ENCODE results near the gene TNFAIP8L3.
A peak's percentile ranks its signal among the peaks of the same experiment; 100 is the strongest.

TNFAIP8L3 gene

DNA sequence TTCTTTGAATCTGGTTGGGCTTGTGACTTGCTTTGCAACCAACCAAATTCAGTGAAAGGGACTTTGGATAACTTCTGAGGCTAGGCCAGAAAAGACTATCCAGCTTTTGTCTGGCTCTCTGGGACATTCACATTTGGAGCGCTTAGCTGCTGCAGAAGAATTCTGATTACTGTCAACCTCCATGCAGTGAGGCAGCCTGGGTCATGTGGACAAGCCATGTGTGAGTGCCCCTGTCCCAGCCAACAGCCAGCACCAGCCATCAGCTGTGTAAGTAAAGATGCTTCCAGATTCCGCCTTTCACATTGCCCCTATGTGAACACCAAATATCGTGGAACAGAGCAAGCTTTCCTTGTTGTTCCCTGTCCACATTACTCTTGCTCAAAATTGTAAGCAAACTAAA lies 12.9 kb upstream of the TNFAIP8L3 start:
- H3K9me3 ChIP-seq (replicated peaks in 1 of 11), result no peaks in the 10 kb centered on the region

DNA sequence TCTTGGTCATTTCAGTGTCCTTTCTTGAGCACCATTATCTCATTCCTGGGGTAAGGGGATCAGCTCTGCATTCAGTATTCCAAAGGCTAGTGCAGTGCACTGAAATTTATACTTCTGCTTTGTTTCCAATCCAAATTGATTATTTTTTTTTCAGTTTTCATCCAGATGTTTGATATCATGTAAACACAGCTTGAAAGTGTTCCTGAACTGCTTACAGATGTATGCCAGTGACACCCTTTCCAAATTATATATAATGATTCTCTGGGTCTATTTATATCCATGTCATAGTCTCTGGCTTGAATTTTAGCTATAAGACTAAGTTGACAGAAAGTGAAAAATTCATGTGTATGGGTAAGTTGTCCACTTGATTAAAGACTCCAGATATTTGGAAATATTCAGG lies 11.8 kb upstream of the TNFAIP8L3 start:
- no peak for TF ChIP-seq Cebpa-rat (IDR thresholded peaks at IDR 0.05)
- H3K4me1 ChIP-seq, result peaks cover 6 to 12% (median 9%) of the 10 kb centered on the region in 10 experiments; a peak in 17 of 20 replicates
- no peaks in the 10 kb centered on the region for H3K9me3 ChIP-seq (replicated peaks in 1 of 11)

More for the DNA sequence above, 12.9 kb upstream of the TNFAIP8L3 start:
- Histone ChIP-seq H3K27ac (no peak overlapping the region), H3K4me3 (no peak overlapping the region), H3K4me2 (no peak overlapping the region), H3K4me1 (peaks cover 6 to 23% (median 9%) of the 10 kb centered on the region in 10 experiments; a peak in 17 of 20 replicates), H3K36me3 (no peaks in the 10 kb centered on the region), H3K9ac (no peak overlapping the region), H3K27me3 (no peaks in the 10 kb centered on the region), H4K20me1 (no peaks in the 10 kb centered on the region)
- no peak for TF ChIP-seq Cebpa-rat (IDR thresholded peaks at IDR 0.05)

DNA sequence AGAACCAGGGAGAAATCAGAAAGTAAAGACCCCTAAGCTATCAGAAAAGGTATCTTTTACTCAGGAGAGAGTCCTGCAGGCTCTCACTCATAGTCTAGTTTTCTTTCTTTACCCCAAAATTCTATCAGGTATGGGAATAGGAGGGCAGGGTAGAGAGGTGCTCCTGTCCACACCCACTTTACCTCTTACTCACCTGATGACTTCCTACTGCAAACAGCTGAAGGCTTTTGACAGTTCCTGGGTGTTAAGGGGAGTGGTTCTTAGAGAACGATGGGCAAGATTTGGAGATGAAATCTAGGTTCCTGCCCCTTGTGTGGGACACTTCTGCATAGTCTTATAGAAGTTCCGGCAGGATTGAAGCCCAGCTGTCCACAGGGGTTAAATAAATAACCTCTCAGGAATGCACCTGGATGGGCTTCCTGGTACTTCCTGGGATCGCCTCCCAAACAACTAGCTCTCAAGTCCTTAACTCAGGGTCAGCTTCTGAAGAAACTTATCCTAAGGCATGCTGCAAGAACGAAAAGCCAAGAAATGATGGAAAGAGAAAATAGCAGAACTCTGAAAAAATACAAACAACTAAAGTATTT lies 10.8 kb upstream of the TNFAIP8L3 start:
- no peak for TF ChIP-seq Cebpa-rat (IDR thresholded peaks at IDR 0.05)
- Histone ChIP-seq H3K27me3 (no peaks in the 10 kb centered on the region), H3K9me3 (replicated peaks in 1 of 11) (no peaks in the 10 kb centered on the region), H3K36me3 (no peaks in the 10 kb centered on the region), H3K4me2 (no peak overlapping the region), H3K27ac (no peak overlapping the region), H3K9ac (no peak overlapping the region), H3K4me1 (peaks cover 6 to 11% (median 9%) of the 10 kb centered on the region in 10 experiments; a peak in 16 of 20 replicates), H4K20me1 (no peaks in the 10 kb centered on the region), H3K4me3 (no peak overlapping the region)

More for the DNA sequence above, 11.8 kb upstream of the TNFAIP8L3 start:
- H3K4me2 ChIP-seq, result no peak overlapping the region
- no peak overlapping the region for H3K27ac ChIP-seq
- H3K27me3 ChIP-seq, result no peaks in the 10 kb centered on the region
- no peaks in the 10 kb centered on the region for H4K20me1 ChIP-seq
- H3K9ac ChIP-seq, result no peak overlapping the region
- H3K36me3 ChIP-seq, result no peaks in the 10 kb centered on the region
- no peak overlapping the region for H3K4me3 ChIP-seq

DNA sequence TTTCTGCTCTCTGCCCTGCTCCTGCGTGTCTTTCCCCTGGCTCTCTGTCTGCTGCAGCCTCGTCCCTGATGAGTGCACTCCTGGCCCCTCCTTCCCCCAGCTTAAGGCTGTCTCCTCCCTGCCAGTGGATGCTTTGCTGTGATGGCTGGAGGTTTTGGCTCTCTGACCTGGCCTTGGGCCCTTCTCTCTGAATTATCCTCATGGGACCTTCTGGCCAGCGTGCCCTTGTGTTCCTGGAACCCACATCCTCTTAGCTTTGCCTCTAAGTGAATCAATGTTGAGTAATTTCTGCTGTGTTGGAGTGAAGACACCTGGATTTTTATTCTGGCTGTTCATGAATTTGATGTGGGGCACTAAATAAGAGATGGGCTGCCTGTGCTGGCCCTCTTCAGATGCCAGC lies 9.8 kb upstream of the TNFAIP8L3 start:
- H3K4me3 ChIP-seq, result no peak overlapping the region
- no peak for TF ChIP-seq Cebpa-rat (IDR thresholded peaks at IDR 0.05)
- H3K9ac ChIP-seq, result no peak overlapping the region

DNA sequence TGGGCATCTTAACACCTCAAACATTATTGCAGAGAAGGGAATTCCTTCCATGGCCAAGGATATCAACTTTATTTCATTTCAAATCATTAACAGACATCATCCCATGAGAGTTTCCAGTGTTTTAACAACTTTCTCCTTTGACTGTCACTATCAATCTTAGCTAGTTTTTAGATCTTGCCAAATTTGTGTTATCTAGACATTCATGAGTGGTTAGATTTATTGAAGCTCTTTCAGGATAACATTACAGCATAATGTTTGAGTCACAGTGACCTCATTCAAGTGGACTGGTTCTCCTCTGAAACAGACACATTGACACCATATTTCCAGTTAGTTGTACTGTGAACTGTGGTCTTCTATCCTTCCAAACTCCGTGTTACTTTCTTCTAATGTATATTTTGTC lies 8.6 kb upstream of the TNFAIP8L3 start:
- Histone ChIP-seq H4K20me1 (no peaks in the 10 kb centered on the region), H3K9ac (no peak overlapping the region), H3K4me2 (no peak overlapping the region), H3K27me3 (no peaks in the 10 kb centered on the region), H3K4me1 (peaks cover 6 to 24% (median 10%) of the 10 kb centered on the region in 10 experiments; a peak in 17 of 20 replicates), H3K9me3 (replicated peaks in 1 of 11) (no peaks in the 10 kb centered on the region), H3K4me3 (no peak overlapping the region), H3K36me3 (no peaks in the 10 kb centered on the region), H3K27ac (no peak overlapping the region)
- TF ChIP-seq Cebpa-rat (IDR thresholded peaks at IDR 0.05), result no peak

More for the DNA sequence above, 9.8 kb upstream of the TNFAIP8L3 start:
- Histone ChIP-seq H4K20me1 (no peaks in the 10 kb centered on the region), H3K4me1 (peaks cover 6 to 13% (median 9%) of the 10 kb centered on the region in 10 experiments; a peak in 17 of 20 replicates), H3K27ac (no peak overlapping the region), H3K4me2 (peak overlapping the region in 10 of 11 experiments; percentile 11 to 53 (median 30); a peak in 16 of 22 replicates), H3K36me3 (no peaks in the 10 kb centered on the region), H3K27me3 (no peaks in the 10 kb centered on the region), H3K9me3 (replicated peaks in 1 of 11) (no peaks in the 10 kb centered on the region)

DNA sequence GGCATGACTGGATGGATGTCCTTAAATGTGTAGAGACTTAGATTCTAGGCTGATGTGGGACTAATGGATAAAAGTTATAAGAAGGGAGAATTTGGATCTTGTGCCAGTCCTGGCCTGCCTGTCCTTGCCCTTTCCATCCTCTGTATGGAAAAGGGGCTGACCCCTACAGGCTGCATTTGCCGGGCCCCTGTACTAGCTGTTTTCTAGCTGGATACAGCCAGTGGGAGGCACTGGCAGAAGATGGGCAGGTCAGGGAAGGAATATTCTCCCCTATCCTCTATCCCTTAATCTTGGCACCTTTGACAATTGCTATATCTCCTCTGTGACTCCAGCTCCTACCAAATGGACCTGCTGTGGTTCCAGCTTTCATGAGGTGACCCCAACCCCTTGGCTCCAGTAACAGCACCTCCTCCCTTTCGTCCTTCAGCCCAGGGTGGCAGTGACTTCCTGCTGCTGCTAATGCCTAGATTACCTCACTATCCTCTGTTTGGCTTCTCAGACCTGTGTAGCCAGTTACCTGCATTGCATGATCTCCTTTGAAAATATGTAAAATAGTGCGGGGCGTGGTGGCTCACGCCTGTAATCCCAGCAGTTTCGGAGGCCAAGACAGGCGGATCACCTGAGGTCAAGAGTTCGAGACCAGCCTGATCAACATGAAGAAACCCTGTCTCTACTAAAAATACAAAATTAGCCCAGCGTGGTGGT lies 6.2 kb upstream of the TNFAIP8L3 start:
- H3K4me2 ChIP-seq, result no peak overlapping the region
- H3K36me3 ChIP-seq, result no peaks in the 10 kb centered on the region
- no peak overlapping the region for H3K9ac ChIP-seq
- no peak for TF ChIP-seq Cebpa-rat (IDR thresholded peaks at IDR 0.05)
- H3K9me3 ChIP-seq (replicated peaks in 1 of 11), result 0 out of 22 replicates have a peak, but pooled peaks cover 0 to 2% (median 0%) of the 10 kb centered on the region in 11 experiments
- peaks cover 6 to 48% (median 25%) of the 10 kb centered on the region in 10 experiments; a peak in 17 of 20 replicates for H3K4me1 ChIP-seq
- H3K27ac ChIP-seq, result no peak overlapping the region
- H4K20me1 ChIP-seq, result no peaks in the 10 kb centered on the region
- peaks cover 0 to 11% (median 6%) of the 10 kb centered on the region in 11 experiments; a peak in 19 of 22 replicates for H3K27me3 ChIP-seq
- no peak overlapping the region for H3K4me3 ChIP-seq

DNA sequence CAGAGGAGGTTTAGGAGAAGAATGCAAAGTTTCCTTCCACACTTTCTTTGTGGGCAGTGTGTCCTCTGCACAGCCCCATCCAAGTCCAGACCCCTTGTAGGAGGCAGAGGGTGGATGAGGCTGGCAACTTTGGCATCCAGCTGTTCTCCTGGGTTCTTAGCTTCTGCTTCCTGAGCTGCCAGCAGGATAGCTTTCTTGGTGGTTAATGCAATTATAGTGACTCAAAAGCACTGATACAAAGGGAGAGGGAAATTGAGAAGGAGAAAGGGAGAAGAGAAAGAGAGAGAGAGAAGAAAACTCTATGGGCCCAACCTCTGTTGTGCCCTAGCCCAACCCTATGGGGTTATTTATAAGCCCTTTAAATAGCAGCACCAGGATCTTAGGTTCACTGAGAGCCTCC lies 4.5 kb upstream of the TNFAIP8L3 start:
- TF ChIP-seq Cebpa-rat (IDR thresholded peaks at IDR 0.05), result no peak
- Histone ChIP-seq H4K20me1 (no peaks in the 10 kb centered on the region), H3K4me1 (peaks cover 0 to 43% (median 17%) of the 10 kb centered on the region in 10 experiments; a peak in 14 of 20 replicates), H3K4me3 (no peak overlapping the region), H3K27ac (no peak overlapping the region), H3K36me3 (no peaks in the 10 kb centered on the region), H3K27me3 (peaks cover 14 to 29% (median 24%) of the 10 kb centered on the region in 11 experiments), H3K9ac (no peak overlapping the region), H3K9me3 (replicated peaks in 1 of 11) (peaks cover 0 to 7% (median 2%) of the 10 kb centered on the region in 11 experiments; a peak in 9 of 22 replicates), H3K4me2 (peak overlapping the region in 2 of 11 experiments; percentile 38 to 82; a peak in 4 of 22 replicates)

DNA sequence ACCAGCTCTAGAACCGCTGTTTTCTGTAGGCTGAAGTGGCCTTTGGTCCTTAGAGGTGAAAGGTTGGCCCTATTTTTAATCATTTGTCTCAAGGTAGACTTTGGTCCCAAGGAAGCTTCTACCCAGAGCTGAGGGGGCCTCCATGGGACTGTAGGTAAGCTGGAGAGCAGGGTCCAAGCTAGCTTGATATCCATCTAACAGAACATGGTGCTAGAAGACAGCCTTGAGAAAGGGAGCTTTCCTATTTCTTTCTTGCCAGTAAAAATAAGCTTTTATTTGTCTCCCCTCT lies 3.6 kb upstream of the TNFAIP8L3 start:
- Histone ChIP-seq H3K4me2 (peak overlapping the region in 5 of 11 experiments; percentile 42 to 82 (median 67); a peak in 10 of 22 replicates), H3K27ac (peak overlapping the region in 3 of 11 experiments; percentile 23 to 57 (median 54); a peak in 5 of 22 replicates), H3K36me3 (no peaks in the 10 kb centered on the region), H3K4me3 (no peak overlapping the region), H3K9ac (peak overlapping the region in 3 of 11 experiments; percentile 6 to 25 (median 11); a peak in 2 of 22 replicates), H3K27me3 (peaks cover 23 to 38% (median 33%) of the 10 kb centered on the region in 11 experiments), H4K20me1 (peaks cover 0 to 8% (median 0%) of the 10 kb centered on the region in 11 experiments; a peak in 1 of 22 replicates), H3K9me3 (replicated peaks in 1 of 11) (peaks cover 0 to 16% (median 10%) of the 10 kb centered on the region in 11 experiments; a peak in 14 of 22 replicates), H3K4me1 (peaks cover 0 to 50% (median 16%) of the 10 kb centered on the region in 10 experiments; a peak in 12 of 20 replicates)
- TF ChIP-seq Cebpa-rat (IDR thresholded peaks at IDR 0.05), result no peak

Measured in BLaER1 treated with 17β-estradiol and CSF1 and Interleukin-3, amounts not matched to agents 10 nM and 100 nM (cell line).